Stomach (tissue), 4 donors: Measurements from ENCODE around the gene CABLES2.

ENCODE experiments used
- EP300 ChIP-seq: sonication (generic); formaldehyde crosslinking; IDR thresholded peaks from one replicate; pipeline ENCODE4 v1.6.1; 2017; ENCODE audit warnings: antibody characterized with exemption
- POLR2A ChIP-seq, 4 donors: fragments of 450-650 bp; IDR thresholded peaks; one replicate each; pipeline ENCODE4 v1.6.1; 2016; ENCODE audit warnings: antibody characterized with exemption in 4 of 4, control low read depth in 2 of 4, mild to moderate bottlenecking in 1 of 4, moderate library complexity in 1 of 4
- TF ChIP-seq, protein P1 (sequence below), 7 experiments: fragments of 450-650 bp in 4 of 7; fragments of 200-600 bp in 3 of 7; sonication (generic) in 3 of 7; IDR thresholded peaks; one replicate each; pipeline ENCODE4 v1.5.1; 2016 to 2019; ENCODE audit warnings: antibody characterized with exemption in 7 of 7, control low read depth in 2 of 7, mild to moderate bottlenecking in 1 of 7

- TF ChIP-seq, protein P1, sequence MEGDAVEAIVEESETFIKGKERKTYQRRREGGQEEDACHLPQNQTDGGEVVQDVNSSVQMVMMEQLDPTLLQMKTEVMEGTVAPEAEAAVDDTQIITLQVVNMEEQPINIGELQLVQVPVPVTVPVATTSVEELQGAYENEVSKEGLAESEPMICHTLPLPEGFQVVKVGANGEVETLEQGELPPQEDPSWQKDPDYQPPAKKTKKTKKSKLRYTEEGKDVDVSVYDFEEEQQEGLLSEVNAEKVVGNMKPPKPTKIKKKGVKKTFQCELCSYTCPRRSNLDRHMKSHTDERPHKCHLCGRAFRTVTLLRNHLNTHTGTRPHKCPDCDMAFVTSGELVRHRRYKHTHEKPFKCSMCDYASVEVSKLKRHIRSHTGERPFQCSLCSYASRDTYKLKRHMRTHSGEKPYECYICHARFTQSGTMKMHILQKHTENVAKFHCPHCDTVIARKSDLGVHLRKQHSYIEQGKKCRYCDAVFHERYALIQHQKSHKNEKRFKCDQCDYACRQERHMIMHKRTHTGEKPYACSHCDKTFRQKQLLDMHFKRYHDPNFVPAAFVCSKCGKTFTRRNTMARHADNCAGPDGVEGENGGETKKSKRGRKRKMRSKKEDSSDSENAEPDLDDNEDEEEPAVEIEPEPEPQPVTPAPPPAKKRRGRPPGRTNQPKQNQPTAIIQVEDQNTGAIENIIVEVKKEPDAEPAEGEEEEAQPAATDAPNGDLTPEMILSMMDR (IDR thresholded peaks at IDR 0.05) = no peak
- TF ChIP-seq POLR2A (IDR thresholded peaks at IDR 0.05) = no peak
- no peak for TF ChIP-seq EP300
Observed at GRCh38 chr20:62403331-62403730, 3.8 kb downstream of the CABLES2 start.
